GM18499 (cell line): Measurements from ENCODE around the gene MRPS30.
"Not testable (repeated sequence)": the region's sequence is repeated elsewhere in the genome, so short reads cannot be mapped to it uniquely, and the experiment has no call there.

Experiments used
- ATAC-seq: cut with Tn5 transposase; IDR thresholded peaks from one replicate; pipeline ENCODE4 v1.9.1; 2021; ENCODE audit warnings: moderate number of reproducible peaks; ENCODE audit not compliant: insufficient read depth, unreplicated experiment

MRPS30 gene

GRCh38 chr5:44808435-44809214 lies at the start of gene MRPS30:
MRPS30 (plus strand) TSS chr5:44808947; CDS start chr5:44808963, 16 bp downstream.
- peak; percentile 98 for ATAC-seq

GRCh38 chr5:44769200-44769876 lies 39.4 kb upstream of the MRPS30 start:
- no peak for ATAC-seq

- no peak for ATAC-seq
Observed at GRCh38 chr5:44769877-44770209, 38.9 kb upstream of the MRPS30 start.

GRCh38 chr5:44770780-44771717 lies 37.7 kb upstream of the MRPS30 start:
- ATAC-seq, result no peak

- not testable (repeated sequence) for ATAC-seq
Observed at GRCh38 chr5:44772397-44772796, 36.4 kb upstream of the MRPS30 start.

- ATAC-seq, result peak; percentile 50
Observed at GRCh38 chr5:44774279-44774880, 34.4 kb upstream of the MRPS30 start.

GRCh38 chr5:44779167-44779566 lies 29.6 kb upstream of the MRPS30 start:
- ATAC-seq, result no peak

GRCh38 chr5:44783634-44784315 lies 25.0 kb upstream of the MRPS30 start:
- no peak for ATAC-seq

- ATAC-seq, result no peak
Observed at GRCh38 chr5:44787731-44788130, 21.0 kb upstream of the MRPS30 start.

GRCh38 chr5:44789372-44789995 lies 19.3 kb upstream of the MRPS30 start:
- not testable (repeated sequence) for ATAC-seq

- ATAC-seq, result not testable (repeated sequence)
Observed at GRCh38 chr5:44792031-44792673, 16.6 kb upstream of the MRPS30 start.

- no peak for ATAC-seq
Observed at GRCh38 chr5:44794371-44794770, 14.4 kb upstream of the MRPS30 start.

GRCh38 chr5:44795496-44795895 lies 13.3 kb upstream of the MRPS30 start:
- no peak for ATAC-seq

GRCh38 chr5:44797841-44798240 lies 10.9 kb upstream of the MRPS30 start:
- no peak for ATAC-seq

- ATAC-seq, result no peak
Observed at GRCh38 chr5:44801992-44802391, 6.8 kb upstream of the MRPS30 start.

GRCh38 chr5:44806608-44807007 lies 2.1 kb upstream of the MRPS30 start:
- ATAC-seq, result no peak

- no peak for ATAC-seq
Observed at GRCh38 chr5:44807269-44807668, 1.5 kb upstream of the MRPS30 start.

GRCh38 chr5:44809215-44809955 lies 638 bp downstream of the MRPS30 start:
- peak; percentile 23 for ATAC-seq
